ENCODE results near the gene PTMA. TPM values are rescaled to one million over a fixed set of nuclear protein-coding genes. Genes with fewer than 3 reads are reported as not detected.

Gene PTMA
- total and polyA plus RNA-seq, 2 of the 4 experiments (the other 2 are of a cell fraction): 380 to 742 TPM

DNA sequence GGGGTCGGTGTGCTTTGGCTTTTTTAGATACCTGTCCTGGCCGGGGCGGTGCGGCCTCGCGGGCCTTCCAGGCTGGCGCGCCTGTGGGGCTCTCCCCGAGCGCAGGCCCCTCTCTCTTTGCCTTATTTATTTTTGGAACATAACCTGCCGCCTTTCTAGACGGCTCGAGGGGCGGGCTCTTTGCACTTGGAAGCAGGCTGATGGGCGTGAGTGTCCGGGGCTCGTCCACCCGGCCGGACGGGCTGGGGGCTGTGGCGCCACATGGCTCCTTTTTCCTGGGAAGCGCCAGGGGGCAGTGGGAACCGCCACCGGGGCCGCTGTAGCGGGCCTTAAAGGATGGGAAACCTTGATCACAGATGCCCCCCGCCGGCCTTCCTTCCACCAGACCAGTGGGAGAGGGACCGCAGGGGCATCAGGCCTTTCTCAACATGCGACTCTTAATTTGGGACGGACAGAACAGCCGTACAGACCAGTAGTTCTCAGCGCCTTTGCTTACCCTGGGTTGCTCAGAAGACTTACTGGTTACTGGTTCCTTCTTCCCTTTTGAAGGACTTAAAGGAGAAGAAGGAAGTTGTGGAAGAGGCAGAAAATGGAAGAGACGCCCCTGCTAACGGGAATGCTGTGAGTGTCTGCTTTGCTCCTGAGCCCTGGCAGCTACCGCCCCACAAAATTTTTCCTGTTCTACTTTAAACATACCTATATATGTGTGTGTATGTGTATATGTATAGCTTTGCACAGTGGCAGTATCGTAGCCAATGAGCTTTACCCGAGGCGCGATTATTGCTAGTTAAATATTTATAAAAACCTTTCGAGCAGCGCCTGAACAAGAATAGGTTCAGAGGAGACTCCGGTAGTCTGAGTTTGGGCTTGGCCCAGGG, 2.7 kb downstream of the PTMA start:
- DNase-seq (no peak), ATAC-seq (ENCODE audit: low read depth) (no peak)
- Histone ChIP-seq H2BK15ac (ENCODE audit: low read depth, low read length) (no peak overlapping the region), H2AFZ (replicated peaks; ENCODE audit: low read length, poor library complexity) (peak overlapping the region; percentile 40), H3K27ac (ENCODE audit: insufficient read depth, low read length) (peak overlapping the region; percentile 19; the same call in 1 of the 2 replicates), H4K8ac (ENCODE audit: low read depth in 2 of 2, low read length in 2 of 2) (no peak overlapping the region), H3K9ac (ENCODE audit: low read depth, low read length) (peak overlapping the region; percentile 77), H3K18ac (ENCODE audit: low read depth, low read length) (no peak overlapping the region), H3K23ac (ENCODE audit: low read depth, low read length) (peak overlapping the region; percentile 94), H3K79me1 (ENCODE audit: low read depth in 1 of 2, low read length in 2 of 2) (peaks cover 3 to 38% of the 10 kb centered on the region in 2 experiments; a peak in 3 of 4 replicates), H3K4me1 (ENCODE audit: control insufficient read depth, insufficient read depth, low read length) (peaks cover 17% of the 10 kb centered on the region), H3K9me1 (ENCODE audit: insufficient read depth, low read length) (peaks cover 6% of the 10 kb centered on the region), H4K91ac (ENCODE audit: insufficient read depth, low read depth, low read length) (no peak overlapping the region), H3K27me3 (ENCODE audit: control insufficient read depth, insufficient read depth, low read length) (no peaks in the 10 kb centered on the region), H3K56ac (ENCODE audit: extremely low read depth, insufficient read depth, low read length) (peak overlapping the region; percentile 14; the same call in 1 of the 2 replicates), H3K36me3 (ENCODE audit: control insufficient read depth, insufficient read depth, low read length) (peaks cover 18% of the 10 kb centered on the region), H2AK9ac (replicated peaks; ENCODE audit: low read depth, low read length, poor library complexity) (peak overlapping the region; percentile 93), H4K5ac (ENCODE audit: low read depth, low read length) (no peak overlapping the region), H3K4ac (ENCODE audit: low read depth, low read length) (peak overlapping the region; percentile 24; the same call in 1 of the 2 replicates), H3K9me3 (ENCODE audit: control insufficient read depth, insufficient read depth, low read length) (no peaks in the 10 kb centered on the region), H2BK20ac (ENCODE audit: low read depth, low read length) (no peak overlapping the region), H3K4me3 (ENCODE audit: insufficient read depth, low read depth, low read length) (peak overlapping the region; percentile 89), H3K14ac (replicated peaks; ENCODE audit: low read depth, low read length) (peak overlapping the region; percentile 38; the same call in 1 of the 2 replicates), H2AK5ac (ENCODE audit: low read depth, low read length) (peak overlapping the region; percentile 32; the same call in 1 of the 2 replicates), H4K20me1 (ENCODE audit: insufficient read depth, low read length) (peaks cover 63% of the 10 kb centered on the region), H3K4me2 (ENCODE audit: low read depth, low read length) (peak overlapping the region; percentile 91), H2BK120ac (ENCODE audit: low read depth, low read length) (no peak overlapping the region), H2BK5ac (ENCODE audit: low read depth, low read length, poor library complexity, severe bottlenecking) (no peak overlapping the region)
- TF ChIP-seq BHLHE40 (IDR thresholded peaks at IDR 0.05; ENCODE audit: low read depth, low read length): no peak
- no peak for TF ChIP-seq CEBPB (IDR thresholded peaks at IDR 0.05; ENCODE audit: low read depth, low read length)
- no peak for TF ChIP-seq RFX5 (IDR thresholded peaks at IDR 0.05; ENCODE audit: low read depth, low read length)
- TF ChIP-seq NFE2L2 (IDR thresholded peaks at IDR 0.05; ENCODE audit: low read depth, low read length): no peak
- TF ChIP-seq, protein P1, sequence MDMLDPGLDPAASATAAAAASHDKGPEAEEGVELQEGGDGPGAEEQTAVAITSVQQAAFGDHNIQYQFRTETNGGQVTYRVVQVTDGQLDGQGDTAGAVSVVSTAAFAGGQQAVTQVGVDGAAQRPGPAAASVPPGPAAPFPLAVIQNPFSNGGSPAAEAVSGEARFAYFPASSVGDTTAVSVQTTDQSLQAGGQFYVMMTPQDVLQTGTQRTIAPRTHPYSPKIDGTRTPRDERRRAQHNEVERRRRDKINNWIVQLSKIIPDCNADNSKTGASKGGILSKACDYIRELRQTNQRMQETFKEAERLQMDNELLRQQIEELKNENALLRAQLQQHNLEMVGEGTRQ (IDR thresholded peaks at IDR 0.05; ENCODE audit: low read depth, low read length): no peak
- TF ChIP-seq MXI1 (IDR thresholded peaks at IDR 0.05; ENCODE audit: borderline replicate concordance, low read depth, low read length): peak; percentile 54; the same call in 1 of the 2 replicates
- TF ChIP-seq CHD1 (IDR thresholded peaks at IDR 0.05; ENCODE audit: low read depth, low read length): no peak
- no peak for TF ChIP-seq RCOR1 (IDR thresholded peaks at IDR 0.05; ENCODE audit: insufficient replicate concordance, low read length)
- TF ChIP-seq, protein P2, sequence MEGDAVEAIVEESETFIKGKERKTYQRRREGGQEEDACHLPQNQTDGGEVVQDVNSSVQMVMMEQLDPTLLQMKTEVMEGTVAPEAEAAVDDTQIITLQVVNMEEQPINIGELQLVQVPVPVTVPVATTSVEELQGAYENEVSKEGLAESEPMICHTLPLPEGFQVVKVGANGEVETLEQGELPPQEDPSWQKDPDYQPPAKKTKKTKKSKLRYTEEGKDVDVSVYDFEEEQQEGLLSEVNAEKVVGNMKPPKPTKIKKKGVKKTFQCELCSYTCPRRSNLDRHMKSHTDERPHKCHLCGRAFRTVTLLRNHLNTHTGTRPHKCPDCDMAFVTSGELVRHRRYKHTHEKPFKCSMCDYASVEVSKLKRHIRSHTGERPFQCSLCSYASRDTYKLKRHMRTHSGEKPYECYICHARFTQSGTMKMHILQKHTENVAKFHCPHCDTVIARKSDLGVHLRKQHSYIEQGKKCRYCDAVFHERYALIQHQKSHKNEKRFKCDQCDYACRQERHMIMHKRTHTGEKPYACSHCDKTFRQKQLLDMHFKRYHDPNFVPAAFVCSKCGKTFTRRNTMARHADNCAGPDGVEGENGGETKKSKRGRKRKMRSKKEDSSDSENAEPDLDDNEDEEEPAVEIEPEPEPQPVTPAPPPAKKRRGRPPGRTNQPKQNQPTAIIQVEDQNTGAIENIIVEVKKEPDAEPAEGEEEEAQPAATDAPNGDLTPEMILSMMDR (conservative IDR thresholded peaks at IDR 0.05; ENCODE audit: low read depth, low read length): peak; percentile 25; the same call in 1 of the 2 replicates
- TF ChIP-seq RAD21 (IDR thresholded peaks at IDR 0.05; ENCODE audit: low read length): no peak
- no peak for TF ChIP-seq MAZ (IDR thresholded peaks at IDR 0.05; ENCODE audit: borderline replicate concordance, low read depth, low read length)
- TF ChIP-seq SMC3 (IDR thresholded peaks at IDR 0.05; ENCODE audit: low read depth, low read length): no peak
- no peak for TF ChIP-seq POLR2A (IDR thresholded peaks at IDR 0.05; ENCODE audit: low read depth, low read length)
- TF ChIP-seq FOS (IDR thresholded peaks at IDR 0.05; ENCODE audit: low read depth, low read length): no peak
- in situ Hi-C loops (cut with MboI; ENCODE audit: low sequenced_read_pairs): loop anchor here (5.0 kb wide), 2 partner anchors 34 to 99 kb away; no protein-coding TSS in a partner anchor
- CTCF ChIA-PET: interaction anchor here (1.0 kb wide), 1 partner anchor 33 kb away, joined by 3 read pairs; no protein-coding TSS in a partner anchor
- intact Hi-C loops (cut with micrococcal nuclease): loop anchor here (2.0 kb wide), 1 partner anchor 76 kb away; the partner anchor contains the start of gene COPS7B
- POLR2A ChIA-PET (ENCODE audit: unreplicated experiment): no interaction called here
- no TSS peak for BruUV-seq (replicated peaks)
- 0% methylated on average over 19 of the region's 43 CpGs; no CpG with 5 or more reads in 1 of the 2 experiments for WGBS, 2 experiments (ENCODE audit: extremely low coverage in 2 of 2, insufficient read length in 1 of 2)
- dilution Hi-C loops (cut with HindIII; ENCODE audit: low sequenced_read_pairs, unreplicated experiment): no loop called here

Measured in IMR-90 (cell line).